Measurements from ENCODE around the gene NPLOC4. TPM values are rescaled to one million over a fixed set of nuclear protein-coding genes. Genes with fewer than 3 reads are reported as not detected.

The NPLOC4 gene
- total and polyA plus RNA-seq, 2 of the 13 experiments (the other 11 are each of a cell fraction or from before 2014, with no cell fraction given), result 57.0 to 97.0 TPM

GRCh38 chr17:81511554-81511803 lies 125.4 kb downstream of the NPLOC4 start (continued):
- TF ChIP-seq DZIP1 (CRISPR knock-in tag; IDR thresholded peaks at IDR 0.05) (no peak), ARNT (IDR thresholded peaks at IDR 0.05) (no peak), ZNF678 (CRISPR knock-in tag; IDR thresholded peaks at IDR 0.05) (0 out of 2 replicates have a peak, but pooled peaks have one; percentile 63), ZNF34 (CRISPR knock-in tag; IDR thresholded peaks at IDR 0.05; ENCODE audit: borderline replicate concordance) (no peak), GPBP1L1 (CRISPR knock-in tag; IDR thresholded peaks at IDR 0.05) (no peak), ZFY (CRISPR knock-in tag; IDR thresholded peaks at IDR 0.05) (no peak), ZNF816 (CRISPR knock-in tag; IDR thresholded peaks at IDR 0.05; ENCODE audit: borderline replicate concordance) (0 out of 2 replicates have a peak, but pooled peaks have one; percentile 25), GLMP (CRISPR knock-in tag; IDR thresholded peaks at IDR 0.05; ENCODE audit: borderline replicate concordance) (0 out of 2 replicates have a peak, but pooled peaks have one; percentile 19), ZBTB38 (CRISPR knock-in tag; IDR thresholded peaks at IDR 0.05) (no peak), ZNF75D (CRISPR knock-in tag; IDR thresholded peaks at IDR 0.05; ENCODE audit: borderline replicate concordance) (no peak), DRAP1 (CRISPR knock-in tag; IDR thresholded peaks at IDR 0.05) (no peak), CSRNP1 (CRISPR knock-in tag; IDR thresholded peaks at IDR 0.05) (0 out of 2 replicates have a peak, but pooled peaks have one; percentile 4), ZBTB46 (CRISPR knock-in tag; IDR thresholded peaks at IDR 0.05; ENCODE audit: borderline replicate concordance) (no peak), SMAD1 (CRISPR knock-in tag; IDR thresholded peaks at IDR 0.05; ENCODE audit: borderline replicate concordance, low read depth) (no peak), TEF (CRISPR knock-in tag; IDR thresholded peaks at IDR 0.05) (no peak), PTBP1 (IDR thresholded peaks at IDR 0.05; ENCODE audit: low read depth, low read length, poor library complexity, severe bottlenecking) (no peak), ZBTB14 (CRISPR knock-in tag; IDR thresholded peaks at IDR 0.05) (0 out of 2 replicates have a peak, but pooled peaks have one; percentile 17), TBX2 (CRISPR knock-in tag; IDR thresholded peaks at IDR 0.05; ENCODE audit: borderline replicate concordance) (no peak)

Data from HepG2 (cell line).